Activated naive CD4-positive, alpha-beta T cell treated with anti-CD3 and anti-CD28 coated beads, Interleukin-2, amount 10 ng/mL, durations not matched to agents 7 days and 5 days (primary cell): ENCODE data around the gene ZBTB42.
A peak's percentile ranks its signal among the peaks of the same experiment; 100 is the strongest.

Experiments
- CTCF ChIA-PET: fragments of 350-600 bp; sonication (Branson Sonifier 250); formaldehyde crosslinking; loops from one replicate; lab custom pipeline; 2021; ENCODE audit warnings: antibody characterized with exemption; lab: Charles Lee
- DNase-seq: peaks from one replicate; pipeline ENCODE4 v3.0.0-alpha.2; 2020
- H3K27ac Mint-ChIP-seq: one replicate; pipeline ENCODE4 v1.8.0; 2021; ENCODE audit warnings: mild to moderate bottlenecking, moderate library complexity, mixed read lengths
- H3K27me3 Mint-ChIP-seq: one replicate; pipeline ENCODE4 v1.8.0; 2021; ENCODE audit warnings: mild to moderate bottlenecking, mixed read lengths
- H3K36me3 Mint-ChIP-seq: one replicate; pipeline ENCODE4 v1.8.0; 2021; ENCODE audit warnings: mixed read lengths
- H3K4me1 Mint-ChIP-seq: one replicate; pipeline ENCODE4 v1.8.0; 2021; ENCODE audit warnings: mixed read lengths
- H3K4me3 Mint-ChIP-seq: one replicate; pipeline ENCODE4 v1.8.0; 2021; ENCODE audit warnings: mild to moderate bottlenecking, moderate library complexity, mixed read lengths
- H3K9me3 Mint-ChIP-seq: one replicate; pipeline ENCODE4 v1.8.0; 2021; ENCODE audit warnings: mixed read lengths

ZBTB42 gene

DNA sequence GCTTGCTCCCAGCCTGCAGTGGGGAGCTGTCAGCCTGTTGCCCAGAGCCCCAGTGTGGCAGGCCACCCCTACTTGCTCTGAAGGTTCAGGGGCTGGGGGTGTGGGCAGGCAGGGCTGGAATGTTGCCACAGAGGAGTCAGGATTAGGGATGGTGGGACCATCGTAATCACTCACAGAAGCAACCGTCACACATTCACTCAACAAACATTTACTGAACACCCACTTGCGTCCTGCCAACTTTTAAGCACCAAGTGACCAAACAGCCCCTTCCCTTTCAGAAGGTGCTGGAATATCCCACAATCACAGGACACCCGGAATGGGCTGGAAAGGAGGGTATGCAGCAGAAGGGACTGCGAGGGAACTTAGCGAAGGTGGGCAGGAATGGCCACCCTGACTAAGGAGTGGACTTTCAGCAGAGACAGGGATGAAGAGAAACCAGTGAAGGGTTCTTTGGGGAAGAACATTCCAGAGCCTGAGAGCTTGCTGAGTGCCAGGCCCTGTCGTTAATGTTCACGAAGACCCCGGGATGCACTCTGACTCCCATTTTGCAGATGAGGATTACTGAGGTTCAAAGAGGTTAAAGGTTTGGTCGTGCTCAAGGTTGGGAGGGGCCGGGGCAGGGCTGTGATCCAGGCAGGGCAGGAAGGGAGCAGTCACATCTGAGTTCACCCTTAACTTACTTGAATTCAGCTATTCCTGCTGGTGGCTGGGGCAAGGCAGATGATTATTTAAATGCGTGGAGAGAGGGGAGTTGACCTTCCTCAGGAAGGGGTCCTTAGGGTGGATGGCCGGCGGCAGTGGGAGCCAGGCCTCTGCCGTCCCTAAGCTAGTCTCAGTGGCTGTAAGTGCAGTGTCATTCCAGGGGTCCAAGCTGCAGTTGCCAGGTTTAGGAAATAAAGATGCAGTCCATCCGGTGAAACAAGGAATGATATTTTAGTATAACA is 2.3 kb upstream of the ZBTB42 start:
- Mint-ChIP-seq H3K36me3 (peaks cover 4% of the 10 kb centered on the region), H3K27ac (no peak overlapping the region), H3K4me1 (peaks cover 51% of the 10 kb centered on the region), H3K9me3 (no peaks in the 10 kb centered on the region), H3K4me3 (peak overlapping the region; percentile 43), H3K27me3 (peaks cover 50% of the 10 kb centered on the region)
- DNase-seq = no peak
- CTCF ChIA-PET = interaction anchor here (1.2 kb wide), 2 partner anchors 27 to 28 kb away, joined by 3 to 4 read pairs; no protein-coding TSS in a partner anchor

DNA sequence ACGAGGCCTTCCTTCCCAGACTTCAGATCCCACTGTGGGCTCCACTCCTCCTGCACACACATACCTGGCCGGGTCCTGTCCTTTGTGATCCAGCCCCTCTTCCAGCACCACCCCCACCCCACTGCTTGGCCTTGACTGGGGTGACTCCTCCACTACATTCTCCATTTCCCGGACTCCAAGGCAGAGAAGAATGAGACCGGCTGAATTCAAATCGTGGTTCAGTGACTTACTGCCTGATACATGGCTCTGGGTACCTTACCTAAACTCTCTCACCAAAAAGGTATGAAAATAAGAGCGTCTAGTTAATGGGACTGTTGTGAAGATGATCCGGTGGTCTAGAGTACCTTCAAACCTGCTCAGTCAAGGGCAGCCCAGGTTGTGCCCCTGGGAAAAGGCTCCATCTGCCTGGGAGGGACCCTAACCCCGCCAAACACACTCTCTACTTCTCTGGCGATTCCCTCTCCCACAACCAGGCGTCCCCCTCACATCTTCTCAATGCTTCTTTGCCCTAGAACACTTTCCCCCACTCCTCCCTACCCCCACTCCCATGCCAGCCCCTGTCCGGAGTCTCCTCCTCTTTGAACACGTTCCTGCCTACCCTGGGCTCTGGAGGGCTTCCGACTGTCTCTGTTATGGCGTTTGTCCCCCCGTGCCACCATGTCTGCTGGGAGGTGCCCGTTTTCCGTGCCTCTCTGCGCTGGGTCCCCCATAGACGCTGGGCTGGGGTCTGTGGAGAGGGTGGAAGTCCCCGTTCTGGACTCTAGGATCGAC is 1.5 kb upstream of the ZBTB42 start:
- peaks cover 43% of the 10 kb centered on the region for H3K4me1 Mint-ChIP-seq
- CTCF ChIA-PET = interaction anchor here (1.2 kb wide), 2 partner anchors 26 to 29 kb away, joined by 3 to 4 read pairs; no protein-coding TSS in a partner anchor
- no peak for DNase-seq
- no peaks in the 10 kb centered on the region for H3K9me3 Mint-ChIP-seq
- H3K27me3 Mint-ChIP-seq = peaks cover 50% of the 10 kb centered on the region
- peak overlapping the region; percentile 33 for H3K27ac Mint-ChIP-seq
- no peaks in the 10 kb centered on the region for H3K36me3 Mint-ChIP-seq
- H3K4me3 Mint-ChIP-seq = peak overlapping the region; percentile 43

DNA sequence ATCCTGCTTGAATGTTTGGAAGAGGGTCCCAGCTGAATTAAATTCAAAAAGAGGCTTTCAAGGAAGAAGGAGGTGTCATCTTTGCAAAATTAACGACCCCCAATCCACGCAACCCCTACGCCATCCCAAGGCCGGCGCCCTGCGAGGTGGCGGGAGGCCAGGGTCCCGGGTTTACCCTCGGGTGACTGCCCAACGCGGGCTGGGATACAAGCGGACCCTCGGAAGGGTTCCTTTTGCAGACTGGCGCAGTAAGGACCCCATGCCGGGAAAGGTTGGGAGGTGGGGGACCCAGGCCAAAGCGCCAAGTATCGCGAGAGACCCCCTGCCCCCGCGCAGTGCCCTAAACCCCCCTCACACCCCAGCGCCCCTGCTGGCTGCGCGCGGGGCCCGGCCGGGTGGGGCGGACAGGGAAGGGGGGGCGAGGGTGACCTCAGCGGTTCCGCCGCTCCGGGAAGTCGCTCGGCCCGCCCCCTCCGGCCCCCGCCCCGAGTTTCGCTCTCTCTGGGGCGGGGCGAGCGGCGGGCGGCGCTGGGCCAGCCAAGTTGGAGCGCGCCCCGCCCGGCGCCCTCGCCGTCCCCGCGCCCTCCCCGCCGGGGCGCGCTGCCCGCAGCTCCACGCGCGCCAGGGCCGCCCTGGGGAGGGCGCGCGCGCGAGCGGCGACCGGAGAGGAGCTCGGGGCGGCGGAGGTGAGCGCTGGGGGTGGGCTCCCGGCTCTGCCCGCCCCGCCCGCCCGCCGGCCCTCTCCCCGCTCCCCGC is 708 bp upstream of the ZBTB42 start:
- H3K4me1 Mint-ChIP-seq = peaks cover 40% of the 10 kb centered on the region
- CTCF ChIA-PET = interaction anchor here (1.1 to 1.7 kb wide), 3 partner anchors 26 to 32 kb away, joined by 3 to 6 read pairs (median 3); no protein-coding TSS in a partner anchor

DNA sequence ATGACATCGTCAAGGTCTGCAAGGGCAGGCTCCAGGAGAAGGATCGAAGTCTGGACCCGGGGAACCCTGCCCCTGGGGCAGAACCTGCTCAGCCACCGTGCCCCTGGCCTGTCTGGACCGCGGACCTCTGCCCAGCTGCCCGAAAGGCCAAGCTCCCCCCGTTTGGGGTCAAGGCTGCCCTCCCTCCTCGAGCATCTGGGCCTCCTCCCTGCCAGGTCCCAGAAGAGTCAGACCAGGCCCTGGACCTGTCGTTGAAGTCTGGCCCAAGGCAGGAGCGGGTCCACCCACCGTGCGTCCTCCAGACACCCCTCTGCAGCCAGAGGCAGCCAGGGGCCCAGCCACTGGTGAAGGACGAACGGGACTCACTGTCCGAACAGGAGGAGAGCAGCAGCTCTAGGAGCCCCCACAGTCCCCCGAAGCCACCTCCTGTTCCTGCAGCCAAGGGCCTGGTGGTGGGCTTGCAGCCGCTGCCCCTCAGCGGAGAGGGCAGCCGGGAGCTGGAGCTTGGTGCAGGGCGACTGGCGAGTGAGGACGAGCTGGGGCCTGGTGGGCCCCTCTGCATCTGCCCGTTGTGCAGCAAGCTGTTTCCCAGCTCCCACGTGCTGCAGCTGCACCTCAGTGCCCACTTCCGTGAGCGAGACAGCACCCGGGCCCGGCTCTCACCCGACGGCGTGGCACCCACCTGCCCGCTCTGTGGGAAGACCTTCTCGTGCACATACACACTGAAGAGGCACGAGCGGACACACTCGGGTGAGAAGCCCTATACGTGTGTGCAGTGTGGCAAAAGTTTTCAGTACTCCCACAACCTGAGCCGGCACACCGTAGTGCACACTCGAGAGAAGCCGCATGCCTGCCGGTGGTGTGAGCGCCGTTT is 856 bp downstream of the ZBTB42 start:
- Mint-ChIP-seq H3K4me1 (peaks cover 33% of the 10 kb centered on the region), H3K9me3 (no peaks in the 10 kb centered on the region), H3K27ac (peak overlapping the region; percentile 84), H3K27me3 (peaks cover 41% of the 10 kb centered on the region), H3K4me3 (peak overlapping the region; percentile 84), H3K36me3 (no peaks in the 10 kb centered on the region)
- CTCF ChIA-PET = interaction anchor here (1.1 to 1.7 kb wide), 3 partner anchors 12 to 33 kb away, joined by 3 to 6 read pairs (median 3); no protein-coding TSS in a partner anchor
- DNase-seq = no peak

More for the DNA sequence above, 708 bp upstream of the ZBTB42 start:
- Mint-ChIP-seq H3K36me3 (no peaks in the 10 kb centered on the region), H3K27me3 (peaks cover 50% of the 10 kb centered on the region), H3K27ac (peak overlapping the region; percentile 33), H3K4me3 (peak overlapping the region; percentile 43), H3K9me3 (no peaks in the 10 kb centered on the region)
- peak; percentile 88 for DNase-seq

DNA sequence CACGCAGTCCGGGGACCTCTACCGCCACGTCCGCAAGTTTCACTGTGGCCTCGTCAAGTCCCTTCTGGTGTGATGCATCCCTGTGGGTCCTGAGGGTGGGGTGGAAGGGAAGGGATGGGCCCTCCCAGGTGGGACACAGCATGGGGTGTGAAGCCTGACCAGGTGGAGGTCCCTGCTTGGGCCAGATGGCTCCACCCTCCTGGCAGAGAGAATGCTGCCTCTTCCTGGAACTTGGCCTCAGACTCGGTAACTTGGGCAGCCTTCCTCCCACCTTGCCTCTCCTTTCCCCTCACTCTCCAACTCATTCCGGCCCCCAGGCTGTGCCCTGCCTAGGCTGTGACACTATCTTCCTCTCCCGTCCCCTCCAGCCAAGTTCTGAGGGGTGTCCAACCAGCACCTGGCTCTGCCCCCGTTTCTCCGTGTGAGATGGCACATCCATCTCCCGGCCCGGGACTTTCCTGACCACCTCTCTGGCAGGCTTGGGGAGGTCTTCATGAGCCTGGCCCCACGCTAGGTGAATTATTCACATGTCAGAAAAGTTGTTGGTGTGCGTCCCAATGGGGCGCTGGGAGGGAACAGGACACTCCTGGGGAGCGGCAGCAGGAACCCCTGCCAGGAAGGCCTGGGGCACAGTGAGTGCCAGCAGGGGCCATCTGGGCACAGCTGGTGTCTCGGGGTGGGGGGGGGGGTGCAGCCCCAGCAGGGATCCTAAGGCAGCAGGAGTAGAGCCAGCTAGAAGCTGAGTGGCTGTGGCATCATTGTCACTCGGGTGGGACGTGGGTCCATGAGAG is 1.7 kb downstream of the ZBTB42 start:
- peak overlapping the region; percentile 84 for H3K4me3 Mint-ChIP-seq
- H3K27ac Mint-ChIP-seq = no peak overlapping the region
- H3K4me1 Mint-ChIP-seq = peaks cover 31% of the 10 kb centered on the region
- no peak for DNase-seq
- H3K9me3 Mint-ChIP-seq = no peaks in the 10 kb centered on the region
- H3K36me3 Mint-ChIP-seq = peaks cover 2% of the 10 kb centered on the region
- H3K27me3 Mint-ChIP-seq = peaks cover 33% of the 10 kb centered on the region
- CTCF ChIA-PET = no interaction called here

DNA sequence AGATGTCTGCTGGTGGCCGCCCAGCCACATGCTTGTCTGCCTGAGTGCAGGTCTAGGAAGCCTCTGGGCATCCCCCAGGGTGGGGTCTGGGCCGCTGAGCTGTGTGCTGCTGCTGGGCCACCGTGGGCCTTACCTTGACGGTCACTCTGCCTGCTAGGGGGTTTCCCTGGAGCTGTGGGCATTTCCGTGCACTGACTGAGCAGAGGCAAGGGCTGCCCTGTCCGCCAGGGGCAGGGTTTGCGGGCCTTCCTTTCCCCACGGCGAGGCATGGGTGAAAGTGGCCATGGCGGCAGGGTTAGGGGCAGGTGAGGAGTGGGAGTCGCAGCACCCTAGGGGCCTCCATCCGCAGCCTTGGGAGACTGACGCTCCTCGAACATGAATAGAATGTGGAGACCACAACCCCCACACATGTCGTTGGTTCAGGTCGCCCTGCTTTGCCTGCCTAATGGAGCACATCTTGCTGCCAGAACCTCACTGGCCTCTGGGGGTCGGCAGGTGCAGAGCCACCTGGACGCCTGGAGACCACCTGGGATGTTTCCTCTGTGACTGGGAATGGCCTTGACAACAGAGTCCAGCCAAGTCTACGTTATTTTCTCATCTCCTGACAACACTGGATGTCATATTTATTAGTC is 2.5 kb downstream of the ZBTB42 start:
- H3K9me3 Mint-ChIP-seq = no peaks in the 10 kb centered on the region
- CTCF ChIA-PET = interaction anchor here (1.0 kb wide), 1 partner anchor 9 kb away, joined by 3 read pairs; no protein-coding TSS in a partner anchor
- no peak for DNase-seq
- peaks cover 2% of the 10 kb centered on the region for H3K36me3 Mint-ChIP-seq
- peaks cover 30% of the 10 kb centered on the region for H3K4me1 Mint-ChIP-seq
- H3K4me3 Mint-ChIP-seq = no peak overlapping the region
- no peak overlapping the region for H3K27ac Mint-ChIP-seq
- H3K27me3 Mint-ChIP-seq = peaks cover 25% of the 10 kb centered on the region

DNA sequence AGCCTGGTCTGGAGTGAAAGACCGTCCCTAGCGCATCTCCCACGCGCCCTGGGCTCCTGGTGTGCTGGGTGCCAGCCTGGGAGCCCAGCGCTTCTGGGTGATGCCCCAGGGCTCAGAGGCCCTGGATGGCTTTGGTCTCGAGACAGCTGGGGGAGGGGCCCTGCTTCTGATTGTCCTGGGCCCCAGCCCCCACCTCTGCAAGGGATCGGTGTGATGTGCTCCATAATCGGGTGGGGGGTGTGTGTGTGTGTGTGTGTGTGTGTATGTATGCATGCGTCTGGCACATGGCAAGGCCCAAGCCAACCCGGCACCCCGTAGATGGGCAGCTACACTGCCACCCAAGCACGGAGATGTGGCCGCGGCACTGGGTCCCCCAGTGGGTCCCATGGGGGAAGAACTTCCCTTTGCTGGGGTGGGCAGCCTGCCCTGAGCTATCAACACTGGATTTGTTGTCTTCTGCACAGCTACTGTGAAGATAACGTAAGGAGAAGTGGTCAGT is 3.1 kb downstream of the ZBTB42 start:
- H3K27ac Mint-ChIP-seq = no peak overlapping the region
- CTCF ChIA-PET = interaction anchor here (1.0 kb wide), 1 partner anchor 10 kb away, joined by 3 read pairs; no protein-coding TSS in a partner anchor
- peaks cover 19% of the 10 kb centered on the region for H3K27me3 Mint-ChIP-seq
- peaks cover 2% of the 10 kb centered on the region for H3K36me3 Mint-ChIP-seq
- H3K4me3 Mint-ChIP-seq = no peak overlapping the region
- H3K4me1 Mint-ChIP-seq = peaks cover 25% of the 10 kb centered on the region
- H3K9me3 Mint-ChIP-seq = no peaks in the 10 kb centered on the region
- no peak for DNase-seq

DNA sequence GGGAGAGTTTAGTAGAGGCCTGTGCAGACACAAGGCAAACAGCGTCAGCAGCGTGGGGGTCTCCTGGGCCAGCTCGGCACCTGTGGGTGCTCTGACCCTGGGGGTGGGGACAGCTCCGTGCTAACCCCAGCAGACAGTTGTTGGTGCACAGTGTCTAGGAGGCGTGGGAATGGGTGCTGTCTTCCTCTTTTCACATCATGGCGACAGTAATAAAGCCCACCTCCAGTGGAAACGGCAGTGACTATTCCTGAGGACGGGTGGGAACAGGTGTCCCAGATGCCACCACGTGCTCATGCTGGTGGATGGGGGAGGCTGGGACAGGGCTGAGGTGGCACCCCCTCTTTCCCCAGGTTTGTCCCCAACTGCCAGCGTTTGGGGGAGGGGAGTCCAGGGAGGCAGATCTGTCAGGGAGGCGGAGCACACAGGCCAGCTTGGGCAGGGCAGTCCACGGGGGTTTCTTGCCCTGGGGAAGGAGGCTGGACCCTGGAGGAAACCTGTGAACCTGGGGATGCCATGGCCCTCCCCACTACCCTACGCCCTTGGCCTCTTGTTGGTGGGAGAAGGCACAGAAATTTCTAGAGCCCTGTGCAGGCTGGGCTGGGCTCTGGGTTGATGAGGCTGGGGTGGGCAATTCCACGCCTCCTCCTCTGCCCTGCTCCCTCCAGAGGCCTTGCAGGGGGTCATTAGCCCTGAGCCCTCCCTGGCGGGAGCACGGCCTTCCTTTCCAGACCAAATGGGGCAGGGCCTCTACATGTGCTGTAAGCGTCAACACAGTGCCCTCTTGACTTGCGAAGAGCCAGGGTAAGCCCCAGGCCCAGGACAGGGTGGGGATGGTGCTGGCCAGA is 3.8 kb downstream of the ZBTB42 start:
- H3K4me3 Mint-ChIP-seq = no peak overlapping the region
- H3K36me3 Mint-ChIP-seq = peaks cover 2% of the 10 kb centered on the region
- peaks cover 12% of the 10 kb centered on the region for H3K27me3 Mint-ChIP-seq
- CTCF ChIA-PET = interaction anchor here (1.0 kb wide), 1 partner anchor 10 kb away, joined by 3 read pairs; no protein-coding TSS in a partner anchor
- no peak overlapping the region for H3K27ac Mint-ChIP-seq
- peaks cover 17% of the 10 kb centered on the region for H3K4me1 Mint-ChIP-seq
- no peaks in the 10 kb centered on the region for H3K9me3 Mint-ChIP-seq
- no peak for DNase-seq

DNA sequence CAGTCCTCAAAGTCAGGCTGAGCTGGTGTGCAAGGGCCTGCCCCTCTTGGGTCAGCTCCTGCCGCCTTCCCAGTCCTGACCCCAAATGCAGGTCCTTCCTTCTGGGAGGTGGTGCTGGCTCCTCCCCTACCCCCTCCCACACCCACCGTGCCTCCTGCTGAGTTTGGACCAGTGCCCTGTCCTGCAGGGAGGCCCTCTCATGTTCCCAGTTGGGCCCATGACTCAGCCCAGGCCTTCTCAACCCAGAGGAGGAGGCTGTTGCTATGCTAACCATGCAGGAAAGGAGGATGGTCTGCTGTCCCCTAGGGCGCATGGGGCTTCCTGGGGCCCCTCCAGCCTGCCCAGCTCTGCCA is 4.4 kb downstream of the ZBTB42 start:
- CTCF ChIA-PET = no interaction called here
- Mint-ChIP-seq H3K9me3 (no peaks in the 10 kb centered on the region), H3K4me3 (no peak overlapping the region), H3K4me1 (peaks cover 13% of the 10 kb centered on the region), H3K27me3 (peaks cover 7% of the 10 kb centered on the region), H3K36me3 (peaks cover 2% of the 10 kb centered on the region), H3K27ac (no peak overlapping the region)
- no peak for DNase-seq

DNA sequence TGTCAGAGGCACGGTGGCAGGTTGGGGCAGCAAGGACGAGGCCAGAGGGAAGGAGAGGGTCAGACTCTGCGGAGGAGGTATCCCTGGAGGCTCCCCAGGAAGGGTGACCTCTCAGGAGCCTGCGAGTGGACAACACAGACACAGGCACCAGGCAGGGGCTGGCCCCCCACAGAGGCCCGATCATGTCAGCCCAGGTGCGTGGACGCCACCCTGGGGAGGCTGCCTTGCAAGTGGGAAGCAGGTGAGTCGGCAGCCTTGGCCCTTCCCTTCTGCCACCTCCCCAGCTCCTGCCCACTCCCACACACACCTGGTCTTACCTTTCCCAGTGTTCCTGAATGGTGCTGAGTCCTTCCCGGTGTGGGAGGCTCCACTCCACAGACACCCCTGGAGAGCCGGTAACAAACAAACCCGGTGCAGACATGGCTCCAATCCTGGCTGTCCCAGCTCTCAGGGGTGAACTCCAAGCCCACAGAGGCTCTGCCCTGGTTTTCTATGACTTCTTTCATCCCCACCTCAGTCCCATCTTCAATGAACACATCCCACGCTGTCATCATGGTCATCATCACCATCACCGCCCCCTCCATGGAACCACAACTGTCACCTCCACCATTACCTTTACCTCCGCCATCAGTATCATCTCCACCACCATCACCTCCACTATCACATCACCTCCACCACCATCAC is 5.2 kb downstream of the ZBTB42 start:
- H3K36me3 Mint-ChIP-seq = peaks cover 2% of the 10 kb centered on the region
- CTCF ChIA-PET = no interaction called here
- peaks cover 7% of the 10 kb centered on the region for H3K27me3 Mint-ChIP-seq
- peak overlapping the region; percentile 19 for H3K27ac Mint-ChIP-seq
- H3K4me3 Mint-ChIP-seq = no peak overlapping the region
- H3K4me1 Mint-ChIP-seq = peaks cover 13% of the 10 kb centered on the region
- no peaks in the 10 kb centered on the region for H3K9me3 Mint-ChIP-seq
- DNase-seq = no peak
